ENCODE measurements around the gene FAM227B.

- TF ChIP-seq ARNT (IDR thresholded peaks at IDR 0.05) (no peak), CTCF (CRISPR knock-in tag; IDR thresholded peaks at IDR 0.05) (no peak), NFYB (CRISPR knock-in tag; IDR thresholded peaks at IDR 0.05) (no peak), ZNF274 (CRISPR knock-in tag; IDR thresholded peaks at IDR 0.05) (no peak), POLR2A (IDR thresholded peaks at IDR 0.05; ENCODE audit: insufficient read depth in 1 of 2, low read depth in 2 of 2, low read length in 2 of 2) (no peak), ZNF232 (CRISPR knock-in tag; IDR thresholded peaks at IDR 0.05; ENCODE audit: borderline replicate concordance) (no peak), TFE3 (CRISPR knock-in tag; IDR thresholded peaks at IDR 0.05) (no peak), ELK4 (CRISPR knock-in tag; IDR thresholded peaks at IDR 0.05; ENCODE audit: borderline replicate concordance) (no peak)
These were observed 31.6 kb downstream of the FAM227B start for GRCh38 chr15:49589030-49589429.

Measured in HepG2 (cell line).